CD4-positive, alpha-beta T cell treated with Interleukin-17A for 4 hours (primary cell): ENCODE results near the gene HES7.

Experiments
- DNase-seq: peaks from one replicate; pipeline ENCODE4 v3.0.0-alpha.2; 2020; ENCODE audit warnings: mixed read lengths

The HES7 gene

GRCh38 chr17:8142887-8143580 lies 19.1 kb upstream of the HES7 start:
- no peak for DNase-seq

- no peak for DNase-seq
Measured at GRCh38 chr17:8142158-8142886, 18.4 kb upstream of the HES7 start.

DNA sequence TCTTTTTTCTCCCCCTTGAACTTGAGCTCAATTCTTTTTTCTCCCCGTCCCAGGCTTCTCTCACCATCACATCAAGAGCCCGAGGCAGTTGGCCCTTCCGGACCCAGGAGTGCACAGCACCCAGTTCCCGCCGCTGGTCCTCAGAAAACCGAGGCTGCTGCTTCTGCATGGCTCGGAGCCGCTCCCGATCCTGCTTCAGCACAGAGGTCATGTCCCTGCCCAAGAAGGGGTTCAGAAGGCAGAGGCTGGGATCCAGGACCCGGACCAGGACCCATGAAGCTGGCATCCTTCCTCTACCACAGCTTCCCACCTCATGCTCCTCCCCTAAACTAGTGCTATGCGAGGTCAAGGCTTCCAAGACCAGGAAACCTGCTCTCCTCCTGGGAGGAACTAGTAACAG lies 17.8 kb upstream of the HES7 start:
- DNase-seq, result no peak

DNA sequence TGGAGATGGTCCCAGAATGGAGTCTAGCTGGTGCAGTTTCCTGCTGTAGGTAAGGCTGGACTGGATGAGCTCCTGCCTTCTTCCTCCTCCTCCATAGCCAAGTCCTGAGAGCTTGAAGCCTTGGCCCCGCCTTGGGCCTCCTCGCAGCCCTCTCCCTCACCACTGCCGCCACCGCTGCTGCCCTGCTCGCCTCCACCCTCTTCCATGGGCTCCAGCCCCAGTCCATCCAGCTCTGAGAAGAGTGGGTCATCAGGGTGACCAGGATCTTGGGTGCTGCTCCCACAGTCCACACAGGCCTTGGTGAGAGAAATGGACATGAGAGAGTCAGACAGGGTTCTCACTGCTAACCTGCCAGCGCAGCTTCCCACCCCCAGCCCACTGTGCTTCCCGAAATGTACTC lies 17.1 kb upstream of the HES7 start:
- no peak for DNase-seq

DNA sequence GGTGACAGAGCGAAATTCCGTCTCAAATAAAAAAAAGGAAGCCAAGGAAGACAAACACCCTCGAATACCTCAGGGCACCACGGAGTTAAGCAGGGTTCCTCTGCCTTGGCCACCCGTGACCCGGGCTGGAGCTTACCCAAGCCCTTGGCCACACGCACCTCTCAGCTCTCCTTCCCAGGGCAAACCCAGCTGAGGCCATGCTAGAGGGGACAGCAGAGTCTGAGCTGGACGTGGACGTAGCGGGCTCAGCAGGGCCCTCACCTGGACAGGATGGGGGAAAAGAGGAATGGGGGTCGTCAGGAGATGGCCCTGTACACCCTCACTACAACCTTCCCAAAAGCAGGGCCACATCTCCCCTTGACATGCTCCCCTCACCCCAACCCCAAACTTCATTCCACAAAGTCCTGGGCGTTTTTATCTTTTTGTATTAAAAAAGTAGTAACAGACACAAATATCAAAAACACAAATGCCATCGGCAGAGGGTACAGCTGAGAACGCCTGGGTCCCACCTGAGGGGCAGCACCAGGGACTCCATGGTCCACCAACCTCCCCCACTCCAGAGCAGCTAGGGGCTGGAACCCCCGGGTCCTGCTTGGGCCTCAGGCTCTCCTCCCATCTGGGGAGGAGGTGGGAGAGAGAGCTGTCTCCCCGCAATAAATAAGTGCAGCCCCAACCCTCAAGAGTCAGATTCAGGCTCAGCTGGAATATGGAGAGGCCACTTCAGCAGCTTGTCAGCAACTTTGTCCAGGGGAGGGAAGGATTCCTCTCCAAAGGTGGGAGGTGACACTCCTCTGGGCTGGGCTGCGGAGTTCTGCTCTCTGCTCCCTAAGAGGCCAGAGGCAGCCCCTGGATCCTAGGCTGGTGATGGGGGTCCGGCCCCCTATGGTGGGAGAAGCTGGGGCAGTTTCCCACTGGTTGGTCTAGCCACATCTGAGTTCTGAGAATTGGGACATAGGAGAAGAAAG lies 16.4 kb upstream of the HES7 start:
- DNase-seq, result no peak

- DNase-seq, result peak; percentile 96
Measured at GRCh38 chr17:8138672-8139371, 14.9 kb upstream of the HES7 start.

GRCh38 chr17:8138374-8138671 lies 14.4 kb upstream of the HES7 start:
- DNase-seq, result no peak

- no peak for DNase-seq
Measured at GRCh38 chr17:8137645-8138373, 13.9 kb upstream of the HES7 start.

- DNase-seq, result no peak
Measured at GRCh38 chr17:8133941-8134340, 10.0 kb upstream of the HES7 start.

GRCh38 chr17:8133399-8133798 lies 9.5 kb upstream of the HES7 start:
- DNase-seq, result no peak

DNA sequence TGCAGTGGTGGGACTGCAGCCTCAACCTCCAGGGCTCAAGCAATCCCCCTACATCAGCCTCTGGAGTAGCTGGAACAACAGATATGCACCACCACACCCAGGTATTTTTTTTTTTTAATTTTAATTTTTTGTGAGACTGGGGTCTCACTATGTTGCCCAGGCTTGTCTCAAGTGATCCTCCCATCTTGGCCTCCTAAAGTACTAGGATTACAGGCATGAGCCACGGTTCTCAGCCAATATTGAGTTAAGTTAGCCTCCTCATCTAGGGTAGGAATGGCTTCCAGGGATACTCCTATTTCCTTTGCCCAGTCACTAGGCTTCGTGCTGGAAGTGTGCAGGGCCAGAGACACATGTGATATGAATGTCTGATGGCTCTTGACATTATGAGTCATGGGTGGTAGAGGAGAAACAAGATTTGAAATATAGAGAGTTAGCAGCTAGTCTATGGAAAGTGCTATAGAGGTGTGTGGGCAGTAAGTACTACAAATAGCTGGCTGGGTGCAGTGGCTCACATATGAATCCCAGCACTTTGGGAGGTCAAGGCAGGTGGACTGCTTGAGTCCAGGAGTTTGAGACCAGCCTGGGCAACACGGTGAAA lies 8.0 kb upstream of the HES7 start:
- no peak for DNase-seq

DNA sequence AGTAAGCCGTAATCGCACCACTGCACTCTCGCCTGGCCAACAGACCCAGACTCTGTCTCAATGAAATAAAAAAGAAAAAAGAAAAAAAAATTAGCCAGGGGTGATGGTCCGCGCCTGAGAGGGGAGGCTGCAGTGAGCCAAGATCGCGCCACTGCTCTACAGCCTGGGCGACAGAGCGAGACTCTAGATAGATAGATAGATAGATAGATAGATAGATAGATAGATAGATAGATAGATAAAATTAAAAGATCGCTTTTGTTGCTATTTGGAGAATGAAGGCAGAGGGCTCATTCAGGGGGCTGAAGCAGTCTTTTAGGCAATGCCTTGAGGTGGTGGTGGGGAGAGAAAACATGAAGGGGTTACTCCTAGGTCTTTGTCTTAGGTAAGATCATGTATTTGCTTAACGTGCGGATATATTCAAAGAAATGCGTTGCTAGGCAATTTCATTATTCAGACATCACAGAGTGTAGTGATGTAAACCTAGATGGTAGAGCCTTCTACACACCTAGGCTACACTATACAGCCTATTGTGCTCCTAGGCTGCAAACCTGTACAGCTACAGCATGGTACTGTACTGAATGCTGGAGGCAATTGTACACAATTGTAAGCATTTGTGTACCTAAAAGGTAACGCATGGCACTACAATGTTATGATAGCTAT lies 4.3 kb upstream of the HES7 start:
- no peak for DNase-seq

- peak; percentile 60 for DNase-seq
Measured at GRCh38 chr17:8126491-8127066, 2.7 kb upstream of the HES7 start.

GRCh38 chr17:8125947-8126490 lies 2.1 kb upstream of the HES7 start:
- DNase-seq, result no peak

GRCh38 chr17:8125154-8125946 lies 1.4 kb upstream of the HES7 start:
- DNase-seq, result peak; percentile 85

DNA sequence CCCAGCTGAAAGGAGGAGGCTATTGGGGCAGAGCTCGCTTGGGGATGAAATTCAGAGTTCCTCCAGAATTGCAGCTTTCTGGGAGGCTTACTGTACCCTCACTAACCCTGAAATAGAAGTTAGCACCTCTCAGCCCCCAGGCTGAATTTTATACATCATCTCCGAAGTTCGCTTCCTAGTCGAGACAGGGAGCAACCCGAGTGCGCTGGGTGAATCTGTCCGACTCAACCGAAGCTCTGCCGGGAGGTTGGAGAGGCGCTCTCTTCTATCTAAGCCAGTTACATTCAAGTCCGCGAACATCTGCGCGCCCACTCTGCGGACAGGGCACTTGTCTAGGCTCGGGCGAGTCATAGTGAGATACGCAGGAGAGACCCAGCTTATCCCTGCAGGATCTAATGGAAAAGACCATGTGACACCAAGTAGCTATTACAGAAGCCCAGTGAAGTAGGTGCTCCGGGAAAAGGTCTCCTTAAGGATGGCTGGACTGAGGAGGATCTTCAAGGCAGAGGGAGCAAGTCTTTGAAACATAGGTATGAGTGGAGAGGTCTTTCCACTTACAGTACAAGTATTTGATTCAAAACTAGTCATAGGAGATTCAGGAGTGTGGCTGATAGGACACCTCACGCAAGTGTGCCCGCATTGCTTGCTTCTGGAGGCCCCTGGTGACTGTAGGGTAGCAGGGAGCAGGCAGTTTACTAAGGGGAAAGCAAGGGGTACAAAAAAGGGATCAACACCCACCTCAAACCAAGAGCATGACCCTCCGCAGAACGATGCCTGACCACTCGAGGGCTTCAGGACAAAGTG lies 646 bp upstream of the HES7 start:
- DNase-seq, result peak; percentile 43

DNA sequence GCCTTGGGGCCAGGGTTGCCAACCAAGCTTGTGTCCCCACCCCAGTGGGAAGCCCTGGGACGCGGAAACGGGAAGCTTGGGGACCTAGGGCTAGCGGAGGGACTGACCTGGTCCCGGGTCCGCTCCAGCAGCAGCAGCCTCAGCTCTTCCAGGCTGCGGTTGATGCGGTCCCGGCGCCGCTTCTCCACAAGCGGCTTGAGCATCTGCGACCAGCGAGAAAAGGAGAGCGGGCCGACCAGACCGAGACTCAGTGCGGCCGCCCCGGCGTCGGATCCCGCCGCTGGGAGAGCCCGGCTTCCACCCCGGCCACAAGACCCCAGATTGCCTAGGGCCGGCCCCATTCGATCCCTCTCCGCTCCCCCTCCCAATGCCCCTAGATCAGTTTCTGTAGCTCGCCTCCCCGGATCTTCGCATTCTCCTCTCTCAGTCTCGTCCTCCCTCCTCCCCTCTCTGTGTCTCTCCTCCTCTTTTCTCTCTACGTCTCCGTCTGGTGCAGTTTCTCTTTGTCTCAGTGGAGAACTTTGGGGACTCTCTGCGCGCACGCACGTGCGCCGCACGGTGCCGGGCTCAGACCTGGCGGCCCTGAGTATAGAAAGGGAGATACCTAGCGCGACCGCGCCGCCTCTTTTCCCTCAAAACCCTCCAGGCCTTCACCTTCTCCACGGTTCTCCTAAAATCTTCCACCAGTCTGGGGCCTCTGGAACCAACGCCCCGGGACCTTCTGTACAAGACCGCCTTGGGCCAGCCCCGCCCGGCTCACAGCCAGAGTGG lies 797 bp downstream of the HES7 start:
- DNase-seq, result peak; percentile 40

DNA sequence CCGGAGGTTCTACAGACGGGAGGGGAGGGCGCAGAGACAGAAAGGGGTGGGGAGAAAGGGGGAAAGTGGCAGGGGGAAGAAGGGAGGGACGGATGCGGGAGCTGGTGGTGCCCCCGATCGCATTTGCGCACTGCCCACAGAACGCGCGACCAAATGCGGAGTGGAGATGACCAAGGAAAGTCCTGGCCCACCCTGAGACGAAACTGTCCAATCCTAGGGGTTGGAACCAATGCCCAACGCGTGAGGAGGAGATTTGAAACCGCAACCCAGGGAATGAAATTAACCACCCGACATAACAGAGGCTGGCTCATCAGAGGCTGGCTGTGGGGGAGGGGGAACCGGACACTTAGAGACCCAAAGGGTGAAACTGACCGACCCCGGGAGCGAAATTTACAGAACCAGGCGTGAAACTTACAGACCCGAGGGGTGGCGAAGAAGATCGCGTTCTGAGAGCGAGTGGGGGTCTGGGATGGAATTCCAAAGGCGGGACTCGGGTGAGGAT lies 1.4 kb downstream of the HES7 start:
- DNase-seq, result peak; percentile 11
